GM19467 (cell line): ENCODE data around the gene NAGPA.

Experiments
- ATAC-seq: cut with Tn5 transposase; IDR thresholded peaks from one replicate; pipeline ENCODE4 v1.9.1; 2021; ENCODE audit warnings: mild to moderate bottlenecking, moderate library complexity; ENCODE audit not compliant: unreplicated experiment

Gene NAGPA

DNA sequence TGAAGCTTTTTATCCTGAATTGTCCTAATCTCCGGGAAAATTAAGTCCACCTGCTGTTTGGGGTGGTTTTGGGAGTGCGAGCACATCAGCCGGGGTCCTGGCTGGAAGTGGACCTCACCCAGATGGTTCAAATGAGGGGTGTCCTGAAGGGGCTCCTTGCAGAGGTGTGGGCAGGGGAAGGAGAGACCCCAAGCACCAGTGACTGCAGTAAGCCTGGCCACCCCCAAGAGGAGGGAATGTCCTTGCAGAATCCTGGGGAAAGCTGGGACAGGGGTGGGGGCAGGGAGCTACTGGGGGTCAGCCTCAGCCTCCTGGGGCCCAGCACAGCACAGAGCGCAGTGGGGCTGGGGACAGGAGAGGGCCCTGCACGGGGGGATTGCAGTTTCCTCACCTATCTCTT lies 29.4 kb downstream of the NAGPA start:
- no peak for ATAC-seq

DNA sequence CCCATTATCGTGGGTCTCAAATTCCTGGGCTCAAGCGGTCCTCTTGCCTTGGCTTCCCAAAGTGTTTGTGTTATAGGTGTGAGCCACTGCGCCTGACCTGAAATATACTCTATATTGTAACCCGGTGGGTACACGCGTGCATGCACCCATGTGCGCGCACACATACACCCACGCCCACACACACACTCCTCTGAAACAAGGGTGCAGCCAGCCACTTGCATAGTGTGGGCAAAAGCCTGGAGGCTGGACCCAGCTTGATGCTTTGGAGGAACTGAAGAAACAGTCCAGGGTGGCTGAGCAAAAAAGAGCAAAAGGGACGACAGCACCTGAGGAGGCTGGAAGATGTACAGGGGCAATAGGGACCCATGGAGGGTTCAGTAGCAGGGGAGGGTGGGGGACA lies 29.9 kb downstream of the NAGPA start:
- ATAC-seq = no peak

DNA sequence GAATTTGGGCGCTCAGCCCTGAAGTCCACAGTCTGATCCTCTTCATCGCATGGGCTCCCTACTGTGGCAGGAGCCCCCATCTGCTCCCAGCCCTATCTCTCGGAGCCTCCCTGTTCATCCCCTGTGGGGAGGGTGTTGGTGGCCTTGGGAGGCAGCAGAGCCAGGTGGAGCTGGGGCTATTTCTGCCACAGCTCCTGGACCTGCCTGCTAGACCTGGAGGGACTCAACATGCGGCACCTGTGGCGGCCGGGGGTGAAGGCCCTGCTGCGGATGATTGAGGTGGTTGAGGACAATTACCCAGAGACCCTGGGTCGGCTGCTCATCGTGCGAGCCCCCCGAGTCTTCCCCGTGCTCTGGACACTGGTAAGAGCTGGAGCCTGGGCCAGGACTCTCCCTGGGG lies 30.5 kb downstream of the NAGPA start:
- ATAC-seq = no peak

DNA sequence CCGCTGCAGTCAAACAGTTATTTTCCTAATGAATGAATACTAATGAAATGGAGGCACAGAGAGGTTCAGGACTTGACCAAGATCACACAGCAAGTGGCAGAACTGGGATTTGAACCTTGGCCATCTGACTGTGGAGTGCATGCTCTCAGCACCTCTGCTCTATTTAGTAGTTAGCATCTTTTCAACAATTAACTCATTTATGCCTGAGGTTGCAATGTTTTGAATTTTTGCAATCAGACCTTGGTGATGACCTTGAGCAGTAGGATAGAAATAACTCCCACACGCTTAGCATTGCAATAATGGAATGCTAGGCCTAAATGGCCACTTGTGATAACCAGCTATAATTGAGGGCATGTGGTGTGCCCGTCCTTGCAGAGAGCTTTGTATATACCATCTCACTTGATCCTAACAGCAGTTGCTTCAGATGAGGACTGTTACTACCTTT lies 31.0 kb downstream of the NAGPA start:
- ATAC-seq = no peak

DNA sequence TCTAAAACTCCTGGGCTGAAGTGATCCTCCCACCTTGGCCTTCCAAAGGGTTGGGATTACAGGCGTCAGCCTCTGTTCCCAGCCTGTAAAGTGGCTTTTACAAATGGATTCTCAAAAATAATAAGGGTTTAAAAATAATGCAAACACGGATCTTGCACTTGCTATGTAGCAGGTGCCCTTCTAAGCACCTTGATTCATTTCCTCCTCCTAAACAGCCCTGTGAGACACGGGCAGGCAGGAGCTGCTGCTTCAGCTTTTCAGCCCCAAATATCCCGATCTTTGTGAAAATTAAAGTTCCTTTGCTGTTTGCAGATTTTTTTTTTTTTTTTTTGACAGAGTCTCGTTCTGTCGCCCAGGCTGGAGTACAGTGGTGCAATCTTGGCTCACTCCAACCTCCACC lies 31.7 kb downstream of the NAGPA start:
- ATAC-seq = no peak

DNA sequence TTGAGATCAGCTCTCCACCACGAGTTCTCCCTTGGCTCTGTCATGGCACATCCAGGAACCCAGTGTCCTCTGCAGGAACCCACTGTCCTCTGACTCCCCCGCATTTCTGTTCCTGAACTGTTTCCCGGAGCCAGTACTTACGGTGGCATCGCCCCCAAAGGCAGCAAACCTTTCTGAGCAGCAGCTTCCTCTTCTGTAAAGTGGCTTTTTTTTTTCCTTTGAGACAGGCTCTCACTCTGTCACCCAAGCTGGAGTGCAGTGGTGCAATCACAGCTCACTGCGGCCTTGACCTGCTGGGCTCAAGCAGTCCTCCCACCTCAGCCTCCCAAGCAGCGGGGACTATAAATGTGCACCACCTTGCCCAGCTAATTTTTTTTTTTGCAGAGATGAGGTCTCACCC lies 32.2 kb downstream of the NAGPA start:
- ATAC-seq = no peak

DNA sequence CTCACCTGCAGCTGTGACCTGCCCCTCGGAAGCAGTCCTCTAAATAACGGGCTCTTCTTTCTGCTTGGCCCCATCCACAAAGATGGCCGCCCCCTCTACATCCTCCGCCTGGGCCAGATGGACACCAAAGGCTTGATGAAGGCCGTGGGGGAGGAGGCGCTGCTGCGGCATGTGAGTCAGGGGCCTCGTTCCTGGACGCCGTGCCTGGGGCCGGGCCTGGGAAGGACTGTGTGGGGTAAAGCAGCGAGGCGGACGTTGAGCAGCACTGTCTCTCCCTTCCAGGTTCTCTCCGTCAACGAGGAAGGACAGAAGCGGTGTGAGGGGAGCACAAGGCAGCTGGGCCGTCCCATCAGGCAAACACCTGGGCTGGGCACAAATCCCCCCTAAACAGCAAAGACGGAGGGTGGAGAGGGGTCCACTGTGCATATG lies 33.1 kb downstream of the NAGPA start:
- no peak for ATAC-seq

DNA sequence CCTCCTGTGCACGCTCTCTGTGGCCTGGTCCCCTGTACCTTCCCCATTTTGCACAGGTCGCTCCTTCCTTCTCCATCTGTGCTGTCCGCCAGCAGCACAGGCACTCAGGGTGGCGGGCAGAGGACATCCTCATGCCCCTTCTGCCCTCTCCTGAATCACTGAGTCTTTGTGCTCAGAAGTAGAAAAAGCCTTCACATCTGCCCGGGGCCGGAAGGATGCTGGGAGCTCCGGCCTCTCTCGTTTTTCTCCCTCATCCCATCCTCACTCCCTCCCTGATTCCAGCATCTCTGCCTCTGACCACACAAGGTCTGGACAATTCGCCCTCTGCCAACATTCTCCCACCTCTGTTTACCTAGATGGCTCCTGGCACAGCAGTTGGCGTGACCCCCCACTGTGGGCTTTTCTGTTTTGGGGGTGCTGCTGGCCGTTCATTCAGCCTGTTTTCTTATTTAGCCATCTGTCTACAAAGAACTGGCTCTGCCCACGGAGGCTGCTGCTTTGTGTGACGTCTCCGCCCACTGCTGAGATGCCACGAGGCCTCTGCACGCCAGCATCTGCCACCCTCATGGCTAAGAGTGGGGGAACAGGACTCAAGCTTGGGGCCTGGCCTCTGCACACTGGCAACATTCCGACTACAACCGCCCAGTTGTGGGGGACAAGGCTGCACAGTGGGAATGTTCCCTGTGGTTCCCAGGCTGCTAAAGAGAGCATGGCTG lies 38.9 kb downstream of the NAGPA start:
- no peak for ATAC-seq

DNA sequence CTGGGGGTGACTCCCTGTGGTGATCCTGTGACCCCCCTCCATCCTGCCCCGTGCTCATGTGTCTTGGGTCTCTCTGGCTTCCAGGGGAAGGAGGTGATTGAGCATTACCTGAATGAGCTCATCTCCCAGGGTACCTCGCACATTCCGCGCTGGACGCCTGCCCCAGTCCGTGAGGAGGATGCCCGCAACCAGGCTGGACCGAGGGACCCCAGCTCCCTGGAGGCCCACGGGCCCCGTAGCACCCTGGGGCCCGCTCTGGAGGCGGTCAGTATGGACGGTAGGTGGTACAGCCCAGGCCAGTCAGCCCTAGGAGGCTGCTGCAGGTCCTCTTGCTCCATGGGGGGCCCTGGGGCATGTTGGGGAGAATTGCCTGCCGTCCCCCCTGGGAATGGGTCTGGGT lies 42.0 kb downstream of the NAGPA start:
- ATAC-seq = no peak

DNA sequence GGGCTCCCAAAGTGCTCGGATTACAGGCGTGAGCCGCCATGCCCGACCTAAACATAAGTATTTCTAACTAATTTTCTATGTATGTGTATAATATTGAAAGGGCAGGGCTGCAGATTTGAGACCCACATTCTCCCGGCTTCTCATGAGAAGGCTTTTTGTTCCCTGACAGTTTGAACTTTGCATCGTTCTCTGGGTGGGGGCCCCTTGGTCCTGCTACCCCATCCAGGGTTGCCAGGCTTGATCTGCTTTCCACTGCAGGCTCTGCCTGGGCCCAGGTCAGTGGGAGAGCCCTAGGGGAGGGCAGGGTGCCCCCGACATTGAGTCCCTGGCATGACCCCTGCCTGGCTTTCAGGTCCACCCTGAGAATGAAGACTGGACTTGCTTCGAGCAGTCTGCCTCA lies 43.3 kb downstream of the NAGPA start:
- ATAC-seq = no peak

DNA sequence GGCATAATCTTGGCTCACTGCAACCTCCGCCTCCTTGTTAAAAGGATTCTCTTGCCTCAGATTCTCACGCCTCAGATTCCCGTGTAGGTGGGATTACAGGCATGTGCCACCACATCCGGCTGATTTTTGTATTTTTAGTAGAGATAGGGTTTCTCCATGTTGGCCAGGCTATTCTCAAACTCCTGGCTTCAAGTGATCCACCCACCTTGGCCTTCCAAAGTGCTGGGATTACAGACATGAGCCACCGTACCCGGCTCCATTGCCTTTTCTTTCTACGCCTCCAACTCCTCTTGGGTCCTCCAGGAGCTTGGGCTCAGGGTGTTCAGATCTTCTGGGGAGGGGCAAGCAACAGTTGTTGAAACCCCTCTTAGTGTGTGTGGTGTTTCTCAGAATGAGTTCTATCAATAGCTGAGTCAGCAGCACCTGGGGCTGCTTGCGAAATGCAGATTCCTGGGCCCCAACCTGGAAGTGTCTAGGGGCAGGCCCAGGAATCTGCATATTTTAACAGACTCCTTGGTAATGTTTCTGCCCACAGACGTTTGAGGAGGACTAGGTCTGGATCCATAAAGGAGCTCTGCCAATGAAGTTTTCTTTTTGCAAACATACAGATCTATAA lies 44.2 kb downstream of the NAGPA start:
- no peak for ATAC-seq

DNA sequence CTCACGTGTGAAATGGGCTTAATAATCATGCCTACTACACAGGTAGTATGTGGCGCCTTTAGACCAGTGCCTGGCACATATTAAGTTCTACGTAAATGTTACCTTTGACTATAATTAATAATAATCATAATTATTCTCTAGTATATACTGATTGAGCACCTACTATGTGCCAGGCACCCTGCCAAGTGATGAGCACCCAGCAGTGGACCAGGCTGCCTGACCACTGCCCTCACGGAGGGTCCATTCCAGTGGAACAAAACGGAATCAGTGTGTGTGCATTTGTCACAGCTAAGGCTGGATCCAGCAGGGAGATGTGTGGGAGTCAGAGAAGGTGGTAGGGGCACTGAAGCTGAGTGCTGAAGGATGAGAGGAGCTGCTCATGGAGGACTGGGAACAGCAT lies 45.1 kb downstream of the NAGPA start:
- ATAC-seq = no peak

DNA sequence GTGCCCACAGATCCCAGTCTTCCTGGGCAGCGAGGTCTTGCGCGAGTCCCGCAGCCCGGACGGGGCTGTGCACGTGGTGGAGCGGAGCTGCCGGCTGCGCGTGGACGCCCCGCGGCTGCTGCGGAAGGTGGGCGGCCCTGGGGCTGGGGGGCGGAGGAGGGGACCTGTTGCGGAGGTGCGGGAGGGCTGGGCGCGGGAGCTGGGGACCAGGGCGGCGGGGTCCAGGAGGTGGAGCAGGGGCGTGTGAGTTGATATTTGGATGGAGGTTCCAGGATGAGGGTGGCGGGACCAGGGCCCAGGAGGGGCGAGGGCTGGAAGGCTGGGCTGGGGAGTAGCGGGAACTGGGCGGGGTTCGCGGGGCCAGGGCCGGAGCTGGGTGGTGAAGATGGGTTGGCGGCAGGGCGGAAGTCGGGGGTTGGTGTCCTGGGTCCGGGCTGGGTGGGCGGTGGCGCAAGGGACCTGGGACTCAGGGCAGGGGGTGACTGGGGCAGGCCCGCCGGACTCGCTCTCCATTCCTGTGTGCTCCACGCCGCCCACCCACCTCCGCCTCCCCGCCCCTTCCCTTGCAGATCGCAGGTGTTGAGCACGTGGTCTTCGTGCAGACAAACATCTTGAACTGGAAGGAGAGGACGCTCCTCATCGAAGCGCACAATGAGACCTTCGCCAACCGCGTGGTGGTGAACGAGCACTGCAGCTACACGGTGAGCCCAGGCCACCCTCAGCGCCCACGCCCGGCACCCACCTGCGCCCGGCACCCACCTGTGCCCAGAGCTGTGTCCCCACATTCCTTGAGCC lies 46.0 kb downstream of the NAGPA start:
- ATAC-seq = no peak

DNA sequence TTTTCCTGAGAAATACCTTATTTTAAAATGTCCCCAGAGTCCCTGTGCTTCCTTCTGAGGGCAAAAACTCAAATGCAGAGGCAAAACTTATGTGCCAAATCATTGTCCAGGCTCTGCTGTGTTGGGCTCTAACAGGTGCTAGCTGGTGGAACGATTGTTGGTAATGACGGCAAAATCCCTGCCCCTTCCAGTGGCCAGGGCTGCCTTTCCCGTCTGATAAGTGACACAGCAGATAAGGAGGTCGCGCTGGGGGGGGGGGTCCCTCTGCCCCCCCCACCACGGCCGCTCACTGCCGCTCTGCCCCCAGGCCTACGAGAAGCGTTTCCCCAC lies 46.5 kb downstream of the NAGPA start:
- ATAC-seq = no peak

DNA sequence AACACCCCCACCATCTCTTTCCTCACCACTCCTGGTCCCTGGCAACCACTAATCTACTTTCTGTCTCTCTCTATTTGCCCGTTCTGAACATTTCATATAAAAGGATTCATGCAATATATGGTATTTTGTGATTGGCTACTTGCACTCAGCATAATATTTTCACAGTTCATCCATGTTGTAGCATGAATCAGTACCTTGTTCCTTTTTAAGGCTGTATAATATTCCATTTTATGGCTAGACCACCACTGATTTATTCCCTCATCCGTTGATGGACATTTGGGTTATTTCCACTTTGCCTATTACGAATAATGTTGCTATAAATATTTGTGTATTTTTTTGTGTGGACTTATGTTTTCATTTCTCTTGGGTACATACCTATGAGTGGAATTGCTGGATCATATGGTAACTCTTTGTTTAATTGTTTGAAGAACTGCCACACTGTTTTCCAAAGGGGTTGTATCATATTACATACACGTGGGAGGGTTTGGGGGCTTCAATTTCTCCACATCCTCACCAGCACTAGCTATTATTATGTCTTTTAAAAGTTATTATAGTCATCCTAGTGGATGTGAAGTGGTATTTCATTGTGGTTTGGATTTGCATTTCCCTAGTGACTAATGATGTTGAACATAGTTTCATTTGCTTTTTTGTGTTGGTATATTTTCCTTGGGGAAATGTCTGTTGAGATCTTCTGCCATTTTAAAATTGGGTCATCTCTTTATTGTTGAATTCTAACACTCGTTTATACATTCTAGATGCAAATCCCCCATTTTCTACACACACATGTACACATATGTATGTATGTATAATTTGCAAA lies 49.4 kb downstream of the NAGPA start:
- no peak for ATAC-seq

DNA sequence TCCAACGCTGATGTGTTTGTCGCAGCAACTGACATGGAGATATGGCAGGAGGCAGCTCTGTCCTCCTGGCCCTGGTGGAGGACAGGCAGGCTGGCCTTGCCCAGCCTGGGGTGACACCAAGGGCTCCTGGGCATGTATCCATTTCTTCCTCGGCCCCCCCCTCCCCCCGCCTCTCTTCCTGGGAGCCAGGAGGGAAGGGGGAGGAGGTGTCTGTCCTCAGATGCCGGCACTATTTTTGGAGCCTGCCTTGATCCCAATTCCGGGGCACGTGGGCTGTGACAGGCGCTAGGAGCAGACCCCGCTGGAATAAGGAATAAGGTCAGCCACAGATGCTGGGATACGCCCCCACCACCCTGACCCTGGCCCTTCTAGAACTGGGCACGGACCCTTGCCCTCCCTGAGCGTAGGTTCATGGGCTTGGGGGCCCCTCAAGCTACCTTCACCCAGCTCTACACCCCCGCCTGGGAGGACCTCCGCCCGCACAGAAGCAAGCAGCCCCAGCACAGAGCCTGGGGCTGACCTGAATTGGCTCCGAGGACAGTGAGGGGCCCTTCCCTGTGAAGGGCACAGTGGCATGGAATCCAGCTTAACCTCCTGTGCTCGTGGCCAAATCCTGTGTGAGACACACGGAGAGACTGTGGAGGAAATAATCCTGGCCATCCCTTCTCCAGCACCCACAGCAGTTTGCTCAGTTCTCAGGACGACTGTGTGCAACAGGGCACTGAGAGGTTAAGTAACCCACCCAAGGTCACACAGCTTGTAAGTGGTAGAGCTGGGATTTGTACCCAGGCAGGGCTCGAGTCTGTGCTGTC lies 51.5 kb downstream of the NAGPA start:
- ATAC-seq = no peak

DNA sequence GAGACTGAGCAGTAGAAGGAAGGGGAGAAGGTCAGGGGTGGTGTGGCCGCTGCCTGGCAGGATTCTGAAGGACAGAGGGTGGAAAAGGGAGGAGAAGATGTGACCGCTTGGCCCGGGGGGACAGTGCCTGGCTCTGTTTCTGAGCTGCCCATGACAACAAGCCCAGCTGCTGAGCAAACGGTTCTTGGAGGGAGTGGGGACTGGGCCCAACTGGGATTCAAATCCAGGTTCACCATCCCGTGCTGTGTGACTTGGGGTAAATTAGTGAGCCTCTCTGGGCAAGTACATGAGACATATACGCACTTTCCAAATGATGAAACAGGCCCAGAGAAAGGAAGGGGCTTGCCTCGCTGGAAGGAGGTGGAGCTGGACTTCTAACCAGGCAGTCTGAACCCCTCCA lies 52.3 kb downstream of the NAGPA start:
- ATAC-seq = no peak

DNA sequence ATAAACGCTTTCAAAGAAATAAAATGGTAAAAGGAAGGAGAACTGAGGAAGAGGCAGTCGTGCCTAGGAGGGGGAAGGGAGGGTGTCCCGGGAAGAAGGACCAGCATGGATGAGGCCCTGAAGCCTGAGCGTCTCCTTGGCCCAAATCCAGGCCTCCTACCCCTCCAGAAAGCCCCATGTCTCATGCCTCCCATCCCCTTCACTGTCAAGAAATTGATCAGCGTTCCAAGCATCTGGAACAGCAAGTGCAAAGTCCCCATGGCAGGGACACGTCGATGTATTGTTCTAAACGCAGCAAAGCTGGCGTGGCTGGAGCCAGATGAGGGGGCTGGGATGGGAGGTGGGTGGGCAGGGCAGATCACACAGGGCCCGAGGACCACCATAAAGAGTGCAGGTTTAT lies 53.0 kb downstream of the NAGPA start:
- ATAC-seq = no peak

DNA sequence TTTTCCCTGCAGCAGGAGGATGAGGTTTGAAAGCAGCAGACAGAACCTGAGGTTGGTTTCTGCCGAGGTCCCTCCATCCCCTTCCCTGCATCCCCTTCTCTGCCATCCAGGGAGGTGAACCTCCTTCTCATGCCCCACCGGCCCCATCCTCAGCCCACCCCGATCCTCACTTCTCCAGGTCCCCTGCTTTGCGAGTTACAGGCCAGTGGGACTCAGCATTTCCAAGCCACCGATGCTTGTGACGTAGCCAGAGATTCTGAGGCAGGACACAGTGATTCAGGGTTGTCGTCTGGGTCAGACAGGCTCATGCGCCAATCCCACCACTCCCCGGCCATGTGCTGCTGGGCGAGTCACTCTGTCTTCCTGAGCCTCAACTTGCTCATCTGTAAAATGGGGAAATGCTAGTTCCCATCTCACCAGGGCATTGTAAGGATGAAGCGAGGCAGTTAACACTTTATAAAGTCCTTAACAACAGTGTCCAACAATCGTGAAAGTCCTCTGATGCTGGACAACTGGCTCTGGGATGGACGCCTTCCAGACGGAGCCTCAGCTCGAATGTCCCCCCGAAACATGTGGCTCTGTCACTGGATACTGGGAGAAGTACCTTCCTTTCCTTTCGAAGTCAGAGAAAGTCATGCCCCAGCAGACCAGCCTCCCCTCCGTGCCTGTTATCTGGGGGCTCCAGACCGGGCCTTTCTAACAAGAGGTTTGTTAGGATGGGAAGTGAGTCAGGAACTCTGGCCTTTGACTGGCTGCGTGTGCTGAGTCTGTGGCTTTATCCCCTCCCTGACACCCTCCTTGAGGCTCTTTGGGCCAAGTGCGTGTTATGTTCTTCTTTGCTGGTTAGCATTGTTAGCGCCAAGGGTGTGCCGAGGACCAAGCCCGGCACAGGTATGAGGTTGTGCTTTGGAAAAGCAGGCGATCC lies 53.7 kb downstream of the NAGPA start:
- no peak for ATAC-seq
